GM21619 (cell line): ENCODE data around the gene USP3.

Experiments used
- ATAC-seq: cut with Tn5 transposase; IDR thresholded peaks from one replicate; pipeline ENCODE4 v1.9.1; 2021; ENCODE audit not compliant: unreplicated experiment

Gene USP3

GRCh38 chr15:63495780-63496488 lies 8.5 kb upstream of the USP3 start:
- ATAC-seq, result no peak

- ATAC-seq, result no peak
These were observed 6.5 kb upstream of the USP3 start for GRCh38 chr15:63497642-63498467.

- no peak for ATAC-seq
These were observed 5.2 kb upstream of the USP3 start for GRCh38 chr15:63499175-63499549.

- ATAC-seq, result no peak
These were observed 4.8 kb upstream of the USP3 start for GRCh38 chr15:63499611-63500010.

GRCh38 chr15:63500265-63501250 lies 3.8 kb upstream of the USP3 start:
- no peak for ATAC-seq

GRCh38 chr15:63501256-63502089 lies 2.9 kb upstream of the USP3 start:
- ATAC-seq, result no peak

- no peak for ATAC-seq
These were observed 2.1 kb upstream of the USP3 start for GRCh38 chr15:63502137-63502766.

GRCh38 chr15:63502843-63503738 lies 1.3 kb upstream of the USP3 start:
- peak; percentile 43 for ATAC-seq

GRCh38 chr15:63503739-63504246 lies 600 bp upstream of the USP3 start:
- ATAC-seq, result peak; percentile 17

GRCh38 chr15:63504979-63505841 lies 817 bp downstream of the USP3 start:
- peak; percentile 5 for ATAC-seq

- ATAC-seq, result no peak
These were observed 1.4 kb downstream of the USP3 start for GRCh38 chr15:63505842-63506222.

GRCh38 chr15:63506537-63507035 lies 2.2 kb downstream of the USP3 start:
- no peak for ATAC-seq

GRCh38 chr15:63507878-63508818 lies 3.8 kb downstream of the USP3 start:
- no peak for ATAC-seq

- no peak for ATAC-seq
These were observed 4.9 kb downstream of the USP3 start for GRCh38 chr15:63509056-63509954.
